Breast epithelium (tissue), 4 donors: ENCODE results near the gene TFB2M. TPM values are rescaled to one million over a fixed set of nuclear protein-coding genes. Genes with fewer than 3 reads are reported as not detected.

Experiments used
- DNase-seq, 2 donors: peaks; one replicate each; pipeline ENCODE4 v3.0.0-alpha.2; 2019; ENCODE audit warnings: low spot score in 2 of 2
- H3K27ac ChIP-seq, 2 donors: fragments of 200-600 bp; sonication (generic) in 1 of 2; one replicate each; pipeline ENCODE4 v1.5.1; 2016 to 2019; ENCODE audit warnings: mild to moderate bottlenecking in 1 of 2
- H3K27me3 ChIP-seq, 2 donors: fragments of 200-600 bp; sonication (generic) in 1 of 2; one replicate each; pipeline versions ENCODE4 v1.5.1 to v1.6.0; 2017 to 2019; ENCODE audit warnings: control low read depth in 1 of 2, mild to moderate bottlenecking in 1 of 2
- H3K36me3 ChIP-seq: fragments of 200-600 bp; one replicate; pipeline ENCODE4 v1.5.1; 2019
- H3K4me1 ChIP-seq, 2 donors: fragments of 200-600 bp; sonication (generic); one replicate each; pipeline ENCODE4 v1.5.1; 2016 to 2019; ENCODE audit warnings: control low read depth in 1 of 2
- H3K4me3 ChIP-seq, 3 donors: fragments of 200-600 bp; sonication (generic); 1 replicate in 2 of 3; 2 replicates in 1 of 3; pipeline ENCODE4 v1.5.1; 2016 to 2019; ENCODE audit warnings: mild to moderate bottlenecking in 3 of 3, moderate library complexity in 2 of 3
- H3K9me3 ChIP-seq, 2 donors: fragments of 200-600 bp; sonication (generic) in 1 of 2; one replicate each; pipeline ENCODE4 v1.5.1; 2016 to 2019; ENCODE audit warnings: control low read depth in 1 of 2
- POLR2A ChIP-seq: fragments of 450-650 bp; IDR thresholded peaks from one replicate; pipeline ENCODE4 v1.6.1; 2016; ENCODE audit warnings: antibody characterized with exemption, mild to moderate bottlenecking, moderate library complexity
- POLR2AphosphoS5 ChIP-seq, 3 donors: sonication (generic); formaldehyde crosslinking; IDR thresholded peaks; one replicate each; pipeline ENCODE4 v1.6.1; 2017; ENCODE audit warnings: antibody characterized with exemption in 3 of 3
- intact Hi-C: fragments of 100-400 bp; cut with DNase I; formaldehyde crosslinking; loops from one replicate; pipeline ENCODE4 v1.15.1; 2023; ENCODE audit warnings: low total_unique reads
- total RNA-seq, 3 donors: library from RNA; depleted of rRNA; stranded (reverse); fragments of >200 nt; gene quantifications; one replicate each; pipeline ENCODE4 v1.1.0, GENCODE V29; 2016
- TF ChIP-seq, protein P1 (sequence below), 3 donors: fragments of 450-650 bp; IDR thresholded peaks; one replicate each; pipeline ENCODE4 v1.5.1; 2016 to 2017; ENCODE audit warnings: antibody characterized with exemption in 3 of 3, mild to moderate bottlenecking in 3 of 3, moderate library complexity in 3 of 3

The TFB2M gene
- total RNA-seq, 3 donors from 2014 or later: 9.0 to 15.5 (median 13.4) TPM

- Histone ChIP-seq H3K36me3 (no peaks in the 10 kb centered on the region), H3K27ac (no peak overlapping the region), H3K4me1 (no peaks in the 10 kb centered on the region), H3K27me3 (no peaks in the 10 kb centered on the region), H3K9me3 (peaks cover 32 to 33% of the 10 kb centered on the region in 2 donors), H3K4me3 (no peak overlapping the region)
- intact Hi-C loops: no loop called here
- no peak for DNase-seq
- TF ChIP-seq POLR2A (no peak), POLR2AphosphoS5 (IDR thresholded peaks at IDR 0.05) (no peak)
- TF ChIP-seq, protein P1, sequence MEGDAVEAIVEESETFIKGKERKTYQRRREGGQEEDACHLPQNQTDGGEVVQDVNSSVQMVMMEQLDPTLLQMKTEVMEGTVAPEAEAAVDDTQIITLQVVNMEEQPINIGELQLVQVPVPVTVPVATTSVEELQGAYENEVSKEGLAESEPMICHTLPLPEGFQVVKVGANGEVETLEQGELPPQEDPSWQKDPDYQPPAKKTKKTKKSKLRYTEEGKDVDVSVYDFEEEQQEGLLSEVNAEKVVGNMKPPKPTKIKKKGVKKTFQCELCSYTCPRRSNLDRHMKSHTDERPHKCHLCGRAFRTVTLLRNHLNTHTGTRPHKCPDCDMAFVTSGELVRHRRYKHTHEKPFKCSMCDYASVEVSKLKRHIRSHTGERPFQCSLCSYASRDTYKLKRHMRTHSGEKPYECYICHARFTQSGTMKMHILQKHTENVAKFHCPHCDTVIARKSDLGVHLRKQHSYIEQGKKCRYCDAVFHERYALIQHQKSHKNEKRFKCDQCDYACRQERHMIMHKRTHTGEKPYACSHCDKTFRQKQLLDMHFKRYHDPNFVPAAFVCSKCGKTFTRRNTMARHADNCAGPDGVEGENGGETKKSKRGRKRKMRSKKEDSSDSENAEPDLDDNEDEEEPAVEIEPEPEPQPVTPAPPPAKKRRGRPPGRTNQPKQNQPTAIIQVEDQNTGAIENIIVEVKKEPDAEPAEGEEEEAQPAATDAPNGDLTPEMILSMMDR (IDR thresholded peaks at IDR 0.05): no peak
Measured at GRCh38 chr1:246515390-246516005, 50.6 kb downstream of the TFB2M start.

DNA sequence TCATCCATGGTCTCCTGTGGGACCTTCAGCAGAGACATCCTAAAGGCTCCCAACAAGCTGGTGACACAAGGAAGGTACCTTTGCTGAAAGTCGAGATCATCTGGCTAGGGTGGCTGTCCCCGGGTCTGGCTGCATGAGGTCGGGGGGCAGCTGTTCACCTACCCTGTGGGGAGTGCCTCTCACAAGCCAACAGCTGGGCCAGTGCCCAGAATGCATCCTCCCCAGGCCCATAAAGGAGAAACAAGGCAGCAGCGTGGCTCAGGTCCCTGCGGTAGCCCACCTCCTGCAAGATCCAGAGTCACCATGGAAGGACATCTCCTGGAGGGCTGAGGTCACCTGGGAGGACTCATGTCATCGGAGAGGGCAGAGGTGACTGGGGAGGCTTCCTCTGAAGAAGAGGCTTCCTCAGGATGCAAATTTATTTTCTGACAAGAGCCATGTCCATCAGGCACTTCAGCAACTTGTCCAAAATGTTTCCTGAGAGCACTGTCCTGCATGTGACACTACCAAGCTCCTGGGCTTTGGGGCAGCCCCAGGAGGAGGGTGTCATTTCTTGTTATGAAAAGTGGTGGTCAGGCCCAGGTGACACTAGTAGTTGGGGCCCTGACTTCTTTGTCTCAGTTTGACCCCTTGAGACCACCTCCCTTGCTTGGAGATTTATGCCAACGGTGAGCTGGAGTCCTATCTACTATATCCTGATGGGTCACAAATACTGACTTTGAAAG, 52.3 kb downstream of the TFB2M start:
- Histone ChIP-seq H3K36me3 (no peaks in the 10 kb centered on the region), H3K27ac (no peak overlapping the region), H3K9me3 (peaks cover 32 to 33% of the 10 kb centered on the region in 2 donors), H3K4me1 (no peaks in the 10 kb centered on the region), H3K27me3 (no peaks in the 10 kb centered on the region), H3K4me3 (no peak overlapping the region)
- TF ChIP-seq, protein P1 (IDR thresholded peaks at IDR 0.05): no peak
- no peak for TF ChIP-seq POLR2A
- TF ChIP-seq POLR2AphosphoS5 (IDR thresholded peaks at IDR 0.05): no peak
- intact Hi-C loops: no loop called here
- DNase-seq: no peak

GRCh38 chr1:246513041-246513440, 53.0 kb downstream of the TFB2M start:
- intact Hi-C loops: no loop called here

DNA sequence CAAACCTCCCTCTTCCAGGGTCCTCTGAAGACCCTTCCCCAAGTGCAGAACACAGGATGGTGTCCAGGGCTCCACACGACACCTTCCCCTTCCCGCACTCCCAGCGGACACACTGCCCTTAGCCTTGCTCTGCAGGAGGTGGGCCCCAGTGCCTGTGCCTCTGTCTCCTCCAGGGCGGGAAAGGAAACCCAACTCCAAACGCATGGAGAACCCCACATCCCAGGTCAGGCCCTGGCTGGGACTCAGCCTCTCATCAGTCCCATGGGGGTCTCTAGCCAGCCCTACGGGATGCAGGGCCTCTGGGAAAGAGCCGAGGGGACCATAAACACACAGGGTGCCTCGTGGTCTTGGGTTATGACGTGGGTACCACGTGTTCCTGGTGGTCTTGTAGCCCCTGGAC, 53.4 kb downstream of the TFB2M start:
- H3K4me3 ChIP-seq: no peak overlapping the region
- no peak overlapping the region for H3K27ac ChIP-seq
- TF ChIP-seq, protein P1 (IDR thresholded peaks at IDR 0.05): no peak
- no peak for TF ChIP-seq POLR2A
- TF ChIP-seq POLR2AphosphoS5 (IDR thresholded peaks at IDR 0.05): no peak
- H3K4me1 ChIP-seq: no peaks in the 10 kb centered on the region
- intact Hi-C loops: no loop called here
- DNase-seq: no peak
- no peaks in the 10 kb centered on the region for H3K27me3 ChIP-seq
- H3K36me3 ChIP-seq: no peaks in the 10 kb centered on the region
- H3K9me3 ChIP-seq: peaks cover 32 to 33% of the 10 kb centered on the region in 2 donors

More at GRCh38 chr1:246513041-246513440, 53.0 kb downstream of the TFB2M start:
- DNase-seq: no peak
- Histone ChIP-seq H3K27me3 (no peaks in the 10 kb centered on the region), H3K4me3 (no peak overlapping the region), H3K27ac (no peak overlapping the region), H3K9me3 (peaks cover 32 to 33% of the 10 kb centered on the region in 2 donors), H3K36me3 (no peaks in the 10 kb centered on the region), H3K4me1 (no peaks in the 10 kb centered on the region)
- TF ChIP-seq, protein P1 (IDR thresholded peaks at IDR 0.05): no peak
- TF ChIP-seq POLR2A (no peak), POLR2AphosphoS5 (IDR thresholded peaks at IDR 0.05) (no peak)

- no peaks in the 10 kb centered on the region for H3K4me1 ChIP-seq
- no peaks in the 10 kb centered on the region for H3K27me3 ChIP-seq
- intact Hi-C loops: no loop called here
- H3K36me3 ChIP-seq: no peaks in the 10 kb centered on the region
- peaks cover 32 to 33% of the 10 kb centered on the region in 2 donors for H3K9me3 ChIP-seq
- H3K27ac ChIP-seq: no peak overlapping the region
- H3K4me3 ChIP-seq: no peak overlapping the region
- TF ChIP-seq POLR2AphosphoS5 (IDR thresholded peaks at IDR 0.05) (no peak), POLR2A (no peak)
- TF ChIP-seq, protein P1 (IDR thresholded peaks at IDR 0.05): no peak
- DNase-seq: no peak
Measured at GRCh38 chr1:246512230-246512629, 53.8 kb downstream of the TFB2M start.
